ENCODE data around the gene AFF1.

DNA sequence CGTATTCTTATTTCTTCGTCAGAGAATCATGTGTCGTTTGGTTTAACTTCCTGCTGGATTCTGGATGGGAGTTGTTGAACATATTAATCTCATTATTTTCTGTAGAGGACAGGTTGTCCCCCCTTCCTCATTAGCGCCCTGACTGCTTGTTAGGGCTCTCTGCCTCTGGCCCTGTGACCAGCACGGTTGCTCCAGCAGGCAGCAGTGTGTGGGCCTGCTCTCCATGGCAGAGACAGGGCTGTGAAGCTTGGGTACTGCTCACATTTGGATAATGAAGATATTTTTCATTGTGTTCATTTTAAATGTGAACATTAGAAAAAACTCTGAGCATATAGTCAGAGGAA is 182.9 kb downstream of the AFF1 start:
- TF ChIP-seq, protein P1, sequence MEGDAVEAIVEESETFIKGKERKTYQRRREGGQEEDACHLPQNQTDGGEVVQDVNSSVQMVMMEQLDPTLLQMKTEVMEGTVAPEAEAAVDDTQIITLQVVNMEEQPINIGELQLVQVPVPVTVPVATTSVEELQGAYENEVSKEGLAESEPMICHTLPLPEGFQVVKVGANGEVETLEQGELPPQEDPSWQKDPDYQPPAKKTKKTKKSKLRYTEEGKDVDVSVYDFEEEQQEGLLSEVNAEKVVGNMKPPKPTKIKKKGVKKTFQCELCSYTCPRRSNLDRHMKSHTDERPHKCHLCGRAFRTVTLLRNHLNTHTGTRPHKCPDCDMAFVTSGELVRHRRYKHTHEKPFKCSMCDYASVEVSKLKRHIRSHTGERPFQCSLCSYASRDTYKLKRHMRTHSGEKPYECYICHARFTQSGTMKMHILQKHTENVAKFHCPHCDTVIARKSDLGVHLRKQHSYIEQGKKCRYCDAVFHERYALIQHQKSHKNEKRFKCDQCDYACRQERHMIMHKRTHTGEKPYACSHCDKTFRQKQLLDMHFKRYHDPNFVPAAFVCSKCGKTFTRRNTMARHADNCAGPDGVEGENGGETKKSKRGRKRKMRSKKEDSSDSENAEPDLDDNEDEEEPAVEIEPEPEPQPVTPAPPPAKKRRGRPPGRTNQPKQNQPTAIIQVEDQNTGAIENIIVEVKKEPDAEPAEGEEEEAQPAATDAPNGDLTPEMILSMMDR (IDR thresholded peaks at IDR 0.05), result no peak
- TF ChIP-seq POLR2A (IDR thresholded peaks at IDR 0.05) (no peak), EP300 (IDR thresholded peaks at IDR 0.05) (no peak)
